SK-N-SH (cell line): ENCODE results near the gene TMEM106C. TPM values are rescaled to one million over a fixed set of nuclear protein-coding genes. Genes with fewer than 3 reads are reported as not detected.

Experiments used
- CTCF ChIA-PET: fragments of 300-600, 350-600 bp; formaldehyde crosslinking; extraction: SDS; loops from one replicate; lab custom pipeline; 2021; lab: Yijun Ruan, JAX
- POLR2A ChIA-PET: fragments of 350-600 bp; sonication (Branson Sonifier 250); formaldehyde crosslinking; extraction: SDS; loops from one replicate; lab custom pipeline; 2020; ENCODE audit warnings: antibody characterized with exemption, inconsistent platforms; lab: Yijun Ruan, JAX
- DNase-seq: peaks from one replicate; pipeline ENCODE4 v3.0.0; 2012
- H2AFZ ChIP-seq: fragments of 200-600 bp; sonication (generic); 2 replicates; pipeline ENCODE4 v1.8.1; 2016; ENCODE audit warnings: antibody characterized with exemption, mild to moderate bottlenecking, low read depth
- H3F3A ChIP-seq: fragments of 200-600 bp; sonication (generic); replicated peaks from 2 replicates; pipeline ENCODE3; 2016; ENCODE audit warnings: antibody characterized with exemption, mild to moderate bottlenecking; ENCODE audit not compliant: insufficient read depth
- H3K27ac ChIP-seq, 2 experiments: fragments of 200-500 bp in 1 of 2; fragments of 200-600 bp in 1 of 2; sonication (Bioruptor generic) in 1 of 2; sonication (generic), shearing (Covaris generic) in 1 of 2; 2 replicates each; pipeline versions ENCODE4 v1.5.1 to v1.6.1; 2014 to 2016; ENCODE audit warnings: low read depth in 2 of 2, inconsistent platforms in 1 of 2, low read length in 1 of 2, mild to moderate bottlenecking in 1 of 2, mixed read lengths in 1 of 2
- H3K27me3 ChIP-seq: fragments of 200-600 bp; sonication (generic), shearing (Covaris generic); 2 replicates; pipeline ENCODE4 v1.6.1; 2016; ENCODE audit warnings: mixed run types; ENCODE audit not compliant: insufficient read depth
- H3K36me3 ChIP-seq, 2 experiments: fragments of 200-500 bp in 1 of 2; fragments of 200-600 bp in 1 of 2; sonication (Bioruptor generic) in 1 of 2; sonication (generic) in 1 of 2; replicated peaks in 1 of 2; 2 replicates each; pipeline versions ENCODE3 to v1.5.1; 2014 to 2016; ENCODE audit warnings: low read length in 1 of 2, mild to moderate bottlenecking in 1 of 2; ENCODE audit not compliant: insufficient read depth in 2 of 2, control insufficient read depth in 1 of 2
- H3K4me1 ChIP-seq, 2 experiments: fragments of 200-500 bp in 1 of 2; fragments of 200-600 bp in 1 of 2; sonication (Bioruptor generic) in 1 of 2; sonication (generic), shearing (Covaris generic) in 1 of 2; 2 replicates each; pipeline versions ENCODE4 v1.5.1 to v1.6.1; 2014 to 2016; ENCODE audit warnings: low read depth in 1 of 2, low read length in 1 of 2, mixed run types in 1 of 2; ENCODE audit not compliant: insufficient read depth in 2 of 2, control insufficient read depth in 1 of 2
- H3K4me2 ChIP-seq: fragments of 200-600 bp; sonication (generic), shearing (Covaris generic); 2 replicates; pipeline ENCODE4 v1.6.1; 2017; ENCODE audit warnings: mixed run types
- H3K4me3 ChIP-seq, 2 experiments: fragments of 200-500 bp in 1 of 2; fragments of 200-600 bp in 1 of 2; sonication (Bioruptor generic) in 1 of 2; sonication (generic), shearing (Covaris generic) in 1 of 2; 2 replicates each; pipeline versions ENCODE4 v1.5.1 to v1.8.1; 2014 to 2016; ENCODE audit warnings: low read depth in 2 of 2, inconsistent platforms in 1 of 2, low read length in 1 of 2, mild to moderate bottlenecking in 1 of 2, mixed read lengths in 1 of 2, moderate library complexity in 1 of 2
- H3K79me2 ChIP-seq: fragments of 200-600 bp; sonication (generic); 2 replicates; pipeline ENCODE4 v1.8.1; 2017; ENCODE audit warnings: mild to moderate bottlenecking; ENCODE audit not compliant: insufficient read depth
- H3K9ac ChIP-seq: fragments of 200-600 bp; sonication (generic); 2 replicates; pipeline ENCODE4 v1.6.1; 2017; ENCODE audit warnings: mixed run types
- H3K9me2 ChIP-seq: fragments of 200-600 bp; sonication (generic); 2 replicates; pipeline ENCODE4 v1.6.1; 2017; ENCODE audit warnings: mixed run types
- H3K9me3 ChIP-seq: fragments of 200-600 bp; sonication (generic); 2 replicates; pipeline ENCODE4 v1.6.1; 2017; ENCODE audit warnings: mixed run types, mild to moderate bottlenecking, moderate library complexity
- H4K20me1 ChIP-seq: fragments of 200-600 bp; sonication (generic); 2 replicates; pipeline ENCODE4 v1.6.1; 2017; ENCODE audit warnings: mild to moderate bottlenecking, mixed run types; ENCODE audit not compliant: insufficient read depth
- FOXJ3 ChIP-seq: sonication (generic); formaldehyde crosslinking; IDR thresholded peaks from 2 replicates; pipeline ENCODE4 v1.5.1; 2020; ENCODE audit warnings: mild to moderate bottlenecking, missing genetic modification reagents
- GATA2 ChIP-seq: sonication (generic); formaldehyde crosslinking; IDR thresholded peaks from 2 replicates; pipeline ENCODE4 v1.5.0; 2020; ENCODE audit warnings: mild to moderate bottlenecking, missing genetic modification reagents
- JUND ChIP-seq: IDR thresholded peaks from 2 replicates; pipeline ENCODE4 v1.4.0; 2012
- MXI1 ChIP-seq: IDR thresholded peaks from 2 replicates; pipeline ENCODE4 v1.6.1; 2012; ENCODE audit warnings: mild to moderate bottlenecking, low read depth, low read length, improper control_type of control experiment
- NFIC ChIP-seq: IDR thresholded peaks from 2 replicates; pipeline ENCODE4 v1.4.0; 2012; ENCODE audit warnings: borderline replicate concordance
- POLR2AphosphoS5 ChIP-seq: IDR thresholded peaks from 2 replicates; pipeline ENCODE4 v1.6.1; 2012; ENCODE audit warnings: low read depth, low read length
- RAD21 ChIP-seq: IDR thresholded peaks from 2 replicates; pipeline ENCODE4 v1.6.1; 2012; ENCODE audit warnings: mild to moderate bottlenecking, low read length
- RCOR1 ChIP-seq: fragments of 150-350 bp; IDR thresholded peaks from 2 replicates; pipeline ENCODE4 v1.6.1; 2017; ENCODE audit warnings: antibody characterized with exemption, low read length
- TAF1 ChIP-seq: IDR thresholded peaks from 2 replicates; pipeline ENCODE4 v1.6.1; 2012; ENCODE audit warnings: low read depth, mild to moderate bottlenecking, low read length, moderate library complexity, borderline replicate concordance
- TCF12 ChIP-seq: IDR thresholded peaks from 2 replicates; pipeline ENCODE4 v1.4.0; 2012
- WGBS: methylation state at CpG from one replicate; pipeline ENCODE4 v1.1.6; 2017; ENCODE audit warnings: low lambda C conversion rate; 5-methylcytosine and 5-hydroxymethylcytosine counted together
- polyA plus RNA-seq, 3 experiments: library from polyadenylated mRNA; depleted of rRNA; stranded (reverse); fragments of >200 nt; gene quantifications; 2 replicates each; pipeline ENCODE4 v1.2.3, GENCODE V29; 2012
- TF ChIP-seq, protein P1 (sequence below): IDR thresholded peaks from 2 replicates; pipeline ENCODE4 v1.6.1; 2012; ENCODE audit warnings: mild to moderate bottlenecking, low read depth, low read length, moderate library complexity
- TF ChIP-seq, protein P2 (sequence below): IDR thresholded peaks from 2 replicates; pipeline ENCODE4 v1.4.0; 2012; ENCODE audit warnings: low read depth, borderline replicate concordance
- TF ChIP-seq, protein P3 (sequence below): fragments of 150-350 bp; IDR thresholded peaks from 2 replicates; pipeline ENCODE4 v1.6.1; 2017; ENCODE audit warnings: antibody characterized with exemption, low read length, low read depth, borderline replicate concordance
- TF ChIP-seq, protein P4 (sequence below): fragments of 150-350 bp; IDR thresholded peaks from 2 replicates; pipeline ENCODE4 v1.6.1; 2016; ENCODE audit warnings: mild to moderate bottlenecking, low read depth, low read length
- TF ChIP-seq, protein P5 (sequence below): IDR thresholded peaks from 2 replicates; pipeline ENCODE4 v1.4.0; 2012; ENCODE audit warnings: low read depth
- TF ChIP-seq, protein P6 (sequence below): IDR thresholded peaks from 2 replicates; pipeline ENCODE4; 2012

Gene TMEM106C
- polyA plus RNA-seq, 1 of the 3 experiments (the other 2 are of a cell fraction): 133 TPM

DNA sequence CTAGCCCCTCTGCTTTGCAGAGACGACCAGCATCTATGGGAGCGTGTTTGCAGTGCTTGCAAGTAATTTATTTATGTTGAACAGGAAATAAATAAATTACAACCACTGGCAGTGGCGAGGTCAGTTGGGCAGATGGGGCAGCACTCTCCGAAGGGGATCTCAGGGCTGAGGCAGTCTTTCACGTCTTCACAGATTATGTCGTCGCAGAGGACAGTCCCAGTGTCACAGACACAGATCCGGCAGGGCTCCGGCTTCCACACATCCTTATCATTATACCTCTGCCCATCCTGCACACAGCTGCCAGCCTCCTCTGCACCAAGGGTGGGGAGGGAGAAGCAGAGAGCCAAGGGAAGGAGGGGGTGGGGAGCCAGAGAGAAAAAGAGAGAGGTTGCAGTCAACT lies 36.4 kb downstream of the TMEM106C start:
- TF ChIP-seq RAD21: no peak
- TF ChIP-seq, protein P1, sequence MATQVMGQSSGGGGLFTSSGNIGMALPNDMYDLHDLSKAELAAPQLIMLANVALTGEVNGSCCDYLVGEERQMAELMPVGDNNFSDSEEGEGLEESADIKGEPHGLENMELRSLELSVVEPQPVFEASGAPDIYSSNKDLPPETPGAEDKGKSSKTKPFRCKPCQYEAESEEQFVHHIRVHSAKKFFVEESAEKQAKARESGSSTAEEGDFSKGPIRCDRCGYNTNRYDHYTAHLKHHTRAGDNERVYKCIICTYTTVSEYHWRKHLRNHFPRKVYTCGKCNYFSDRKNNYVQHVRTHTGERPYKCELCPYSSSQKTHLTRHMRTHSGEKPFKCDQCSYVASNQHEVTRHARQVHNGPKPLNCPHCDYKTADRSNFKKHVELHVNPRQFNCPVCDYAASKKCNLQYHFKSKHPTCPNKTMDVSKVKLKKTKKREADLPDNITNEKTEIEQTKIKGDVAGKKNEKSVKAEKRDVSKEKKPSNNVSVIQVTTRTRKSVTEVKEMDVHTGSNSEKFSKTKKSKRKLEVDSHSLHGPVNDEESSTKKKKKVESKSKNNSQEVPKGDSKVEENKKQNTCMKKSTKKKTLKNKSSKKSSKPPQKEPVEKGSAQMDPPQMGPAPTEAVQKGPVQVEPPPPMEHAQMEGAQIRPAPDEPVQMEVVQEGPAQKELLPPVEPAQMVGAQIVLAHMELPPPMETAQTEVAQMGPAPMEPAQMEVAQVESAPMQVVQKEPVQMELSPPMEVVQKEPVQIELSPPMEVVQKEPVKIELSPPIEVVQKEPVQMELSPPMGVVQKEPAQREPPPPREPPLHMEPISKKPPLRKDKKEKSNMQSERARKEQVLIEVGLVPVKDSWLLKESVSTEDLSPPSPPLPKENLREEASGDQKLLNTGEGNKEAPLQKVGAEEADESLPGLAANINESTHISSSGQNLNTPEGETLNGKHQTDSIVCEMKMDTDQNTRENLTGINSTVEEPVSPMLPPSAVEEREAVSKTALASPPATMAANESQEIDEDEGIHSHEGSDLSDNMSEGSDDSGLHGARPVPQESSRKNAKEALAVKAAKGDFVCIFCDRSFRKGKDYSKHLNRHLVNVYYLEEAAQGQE: no peak
- no peak for TF ChIP-seq NFIC
- TF ChIP-seq, protein P2, sequence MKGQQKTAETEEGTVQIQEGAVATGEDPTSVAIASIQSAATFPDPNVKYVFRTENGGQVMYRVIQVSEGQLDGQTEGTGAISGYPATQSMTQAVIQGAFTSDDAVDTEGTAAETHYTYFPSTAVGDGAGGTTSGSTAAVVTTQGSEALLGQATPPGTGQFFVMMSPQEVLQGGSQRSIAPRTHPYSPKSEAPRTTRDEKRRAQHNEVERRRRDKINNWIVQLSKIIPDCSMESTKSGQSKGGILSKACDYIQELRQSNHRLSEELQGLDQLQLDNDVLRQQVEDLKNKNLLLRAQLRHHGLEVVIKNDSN: no peak
- TF ChIP-seq GATA2 (CRISPR knock-in tag): no peak
- TF ChIP-seq TAF1: no peak
- TF ChIP-seq RCOR1: no peak
- TF ChIP-seq, protein P3, sequence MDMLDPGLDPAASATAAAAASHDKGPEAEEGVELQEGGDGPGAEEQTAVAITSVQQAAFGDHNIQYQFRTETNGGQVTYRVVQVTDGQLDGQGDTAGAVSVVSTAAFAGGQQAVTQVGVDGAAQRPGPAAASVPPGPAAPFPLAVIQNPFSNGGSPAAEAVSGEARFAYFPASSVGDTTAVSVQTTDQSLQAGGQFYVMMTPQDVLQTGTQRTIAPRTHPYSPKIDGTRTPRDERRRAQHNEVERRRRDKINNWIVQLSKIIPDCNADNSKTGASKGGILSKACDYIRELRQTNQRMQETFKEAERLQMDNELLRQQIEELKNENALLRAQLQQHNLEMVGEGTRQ: no peak
- no peak for TF ChIP-seq TCF12
- TF ChIP-seq JUND: no peak
- TF ChIP-seq, protein P4, sequence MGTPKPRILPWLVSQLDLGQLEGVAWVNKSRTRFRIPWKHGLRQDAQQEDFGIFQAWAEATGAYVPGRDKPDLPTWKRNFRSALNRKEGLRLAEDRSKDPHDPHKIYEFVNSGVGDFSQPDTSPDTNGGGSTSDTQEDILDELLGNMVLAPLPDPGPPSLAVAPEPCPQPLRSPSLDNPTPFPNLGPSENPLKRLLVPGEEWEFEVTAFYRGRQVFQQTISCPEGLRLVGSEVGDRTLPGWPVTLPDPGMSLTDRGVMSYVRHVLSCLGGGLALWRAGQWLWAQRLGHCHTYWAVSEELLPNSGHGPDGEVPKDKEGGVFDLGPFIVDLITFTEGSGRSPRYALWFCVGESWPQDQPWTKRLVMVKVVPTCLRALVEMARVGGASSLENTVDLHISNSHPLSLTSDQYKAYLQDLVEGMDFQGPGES: no peak
- TF ChIP-seq FOXJ3 (CRISPR knock-in tag): no peak
- TF ChIP-seq POLR2AphosphoS5: no peak
- TF ChIP-seq, protein P5, sequence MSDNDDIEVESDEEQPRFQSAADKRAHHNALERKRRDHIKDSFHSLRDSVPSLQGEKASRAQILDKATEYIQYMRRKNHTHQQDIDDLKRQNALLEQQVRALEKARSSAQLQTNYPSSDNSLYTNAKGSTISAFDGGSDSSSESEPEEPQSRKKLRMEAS: no peak
- TF ChIP-seq, protein P6, sequence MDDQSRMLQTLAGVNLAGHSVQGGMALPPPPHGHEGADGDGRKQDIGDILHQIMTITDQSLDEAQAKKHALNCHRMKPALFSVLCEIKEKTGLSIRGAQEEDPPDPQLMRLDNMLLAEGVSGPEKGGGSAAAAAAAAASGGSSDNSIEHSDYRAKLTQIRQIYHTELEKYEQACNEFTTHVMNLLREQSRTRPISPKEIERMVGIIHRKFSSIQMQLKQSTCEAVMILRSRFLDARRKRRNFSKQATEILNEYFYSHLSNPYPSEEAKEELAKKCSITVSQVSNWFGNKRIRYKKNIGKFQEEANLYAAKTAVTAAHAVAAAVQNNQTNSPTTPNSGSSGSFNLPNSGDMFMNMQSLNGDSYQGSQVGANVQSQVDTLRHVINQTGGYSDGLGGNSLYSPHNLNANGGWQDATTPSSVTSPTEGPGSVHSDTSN: no peak
- TF ChIP-seq MXI1: no peak
- Histone ChIP-seq H4K20me1 (no peaks in the 10 kb centered on the region), H3K9me2 (no peaks in the 10 kb centered on the region), H3K79me2 (no peaks in the 10 kb centered on the region), H3F3A (no peaks in the 10 kb centered on the region), H3K9ac (no peak overlapping the region), H3K27me3 (peaks cover 90% of the 10 kb centered on the region), H3K36me3 (no peaks in the 10 kb centered on the region), H2AFZ (no peak overlapping the region), H3K27ac (no peak overlapping the region), H3K4me2 (no peak overlapping the region), H3K9me3 (no peaks in the 10 kb centered on the region), H3K4me3 (no peak overlapping the region), H3K4me1 (peaks cover 5 to 35% of the 10 kb centered on the region in 2 experiments; a peak in 1 of 4 replicates)
- ChIA-PET CTCF (interaction anchor here (0.7 to 1.3 kb wide), 2 partner anchors 8 to 165 kb away, joined by 3 to 5 read pairs; no protein-coding TSS in a partner anchor), POLR2A (no interaction called here)
- DNase-seq: no peak
- 51% methylated on average over 9 of the region's 9 CpGs for WGBS
